WTC11 (cell line): ENCODE results near the gene WDR81. TPM values are rescaled to one million over a fixed set of nuclear protein-coding genes. Genes with fewer than 3 reads are reported as not detected.

Experiments
- ATAC-seq: fragments of 200-7000 bp; cut with Tn5 transposase; 2 replicates; pipeline ENCODE4 v1.10.0; 2021; ENCODE audit warnings: mild to moderate bottlenecking, moderate library complexity
- CTCF ChIA-PET: fragments of 300-600 bp; sonication (Branson Sonifier 250); formaldehyde crosslinking; loops from one replicate; lab custom pipeline; 2021; ENCODE audit warnings: antibody characterized with exemption; lab: Charles Lee
- POLR2A ChIA-PET: fragments of 350-600 bp; sonication (Branson Sonifier 250); formaldehyde crosslinking; loops from one replicate; lab custom pipeline; 2021; ENCODE audit warnings: antibody characterized with exemption; lab: Charles Lee
- DNase-seq: peaks from one replicate; pipeline ENCODE4 v3.0.0; 2021; ENCODE audit warnings: low spot score
- H3K27ac Mint-ChIP-seq: 2 replicates; pipeline ENCODE4 v1.8.0; 2021; ENCODE audit warnings: mixed read lengths
- H3K27me3 Mint-ChIP-seq: 2 replicates; pipeline ENCODE4 v1.8.0; 2021; ENCODE audit warnings: low read depth, mild to moderate bottlenecking, moderate library complexity, mixed read lengths
- H3K36me3 Mint-ChIP-seq: 2 replicates; pipeline ENCODE4 v1.8.0; 2021; ENCODE audit warnings: mixed read lengths
- H3K4me1 Mint-ChIP-seq: 2 replicates; pipeline ENCODE4 v1.8.0; 2022; ENCODE audit warnings: mixed read lengths
- H3K4me3 Mint-ChIP-seq: 2 replicates; pipeline ENCODE4 v1.8.0; 2021; ENCODE audit warnings: mild to moderate bottlenecking, moderate library complexity, mixed read lengths
- H3K9me3 Mint-ChIP-seq: 2 replicates; pipeline ENCODE4 v1.8.0; 2021; ENCODE audit warnings: mixed read lengths
- FOXK1 ChIP-seq: sonication (generic); formaldehyde crosslinking; IDR thresholded peaks from 2 replicates; pipeline ENCODE4 v1.8.0; 2022; ENCODE audit warnings: mild to moderate bottlenecking, moderate library complexity, missing genetic modification reagents
- GABPB1 ChIP-seq: sonication (generic); formaldehyde crosslinking; IDR thresholded peaks from 2 replicates; pipeline ENCODE4 v1.8.1; 2023; ENCODE audit warnings: mild to moderate bottlenecking, missing genetic modification reagents
- HMGA2 ChIP-seq: fragments of 250-450 bp; sonication (Bioruptor Pico); IDR thresholded peaks from 2 replicates; pipeline ENCODE4 v1.4.0; 2021; ENCODE audit warnings: mild to moderate bottlenecking, moderate library complexity
- NFE2L1 ChIP-seq: sonication (generic); formaldehyde crosslinking; IDR thresholded peaks from 2 replicates; pipeline ENCODE4 v1.8.1; 2023; ENCODE audit warnings: missing genetic modification reagents
- NFYB ChIP-seq: sonication (generic); formaldehyde crosslinking; conservative IDR thresholded peaks from 2 replicates; pipeline ENCODE4 v1.8.0; 2022; ENCODE audit warnings: low read depth, missing genetic modification reagents
- SP1 ChIP-seq: sonication (generic); formaldehyde crosslinking; conservative IDR thresholded peaks from 2 replicates; pipeline ENCODE4 v1.8.1; 2022; ENCODE audit warnings: missing genetic modification reagents
- USF1 ChIP-seq: sonication (generic); formaldehyde crosslinking; IDR thresholded peaks from 2 replicates; pipeline ENCODE4 v1.8.0; 2022; ENCODE audit warnings: mild to moderate bottlenecking, missing genetic modification reagents
- ZNF281 ChIP-seq: sonication (generic); formaldehyde crosslinking; IDR thresholded peaks from 2 replicates; pipeline ENCODE4 v1.8.0; 2023; ENCODE audit warnings: mild to moderate bottlenecking, missing genetic modification reagents
- total RNA-seq: library from RNA; stranded (reverse); gene quantifications from 3 replicates; pipeline ENCODE4 v1.2.3, GENCODE V29; 2021
- TF ChIP-seq, protein P1 (sequence below): sonication (generic); formaldehyde crosslinking; IDR thresholded peaks from 2 replicates; pipeline ENCODE4 v1.8.0; 2023; ENCODE audit warnings: missing genetic modification reagents
- TF ChIP-seq, protein P2 (sequence below): sonication (generic); formaldehyde crosslinking; IDR thresholded peaks from 2 replicates; pipeline ENCODE4 v1.8.1; 2022; ENCODE audit warnings: mild to moderate bottlenecking, missing genetic modification reagents, moderate library complexity, borderline replicate concordance
- TF ChIP-seq, protein P3 (sequence below): sonication (generic); formaldehyde crosslinking; IDR thresholded peaks from 2 replicates; pipeline ENCODE4 v1.8.1; 2023; ENCODE audit warnings: mild to moderate bottlenecking, missing genetic modification reagents, moderate library complexity
- TF ChIP-seq, protein P4 (sequence below): sonication (generic); formaldehyde crosslinking; IDR thresholded peaks from 2 replicates; pipeline ENCODE4 v1.8.0; 2022; ENCODE audit warnings: mild to moderate bottlenecking, missing genetic modification reagents
- TF ChIP-seq, protein P5 (sequence below): sonication (generic); formaldehyde crosslinking; IDR thresholded peaks from 2 replicates; pipeline ENCODE4 v1.8.0; 2023; ENCODE audit warnings: missing genetic modification reagents, mild to moderate bottlenecking, borderline replicate concordance

Gene WDR81
- total RNA-seq, 1 experiment from 2014 or later: 16.4 TPM

DNA sequence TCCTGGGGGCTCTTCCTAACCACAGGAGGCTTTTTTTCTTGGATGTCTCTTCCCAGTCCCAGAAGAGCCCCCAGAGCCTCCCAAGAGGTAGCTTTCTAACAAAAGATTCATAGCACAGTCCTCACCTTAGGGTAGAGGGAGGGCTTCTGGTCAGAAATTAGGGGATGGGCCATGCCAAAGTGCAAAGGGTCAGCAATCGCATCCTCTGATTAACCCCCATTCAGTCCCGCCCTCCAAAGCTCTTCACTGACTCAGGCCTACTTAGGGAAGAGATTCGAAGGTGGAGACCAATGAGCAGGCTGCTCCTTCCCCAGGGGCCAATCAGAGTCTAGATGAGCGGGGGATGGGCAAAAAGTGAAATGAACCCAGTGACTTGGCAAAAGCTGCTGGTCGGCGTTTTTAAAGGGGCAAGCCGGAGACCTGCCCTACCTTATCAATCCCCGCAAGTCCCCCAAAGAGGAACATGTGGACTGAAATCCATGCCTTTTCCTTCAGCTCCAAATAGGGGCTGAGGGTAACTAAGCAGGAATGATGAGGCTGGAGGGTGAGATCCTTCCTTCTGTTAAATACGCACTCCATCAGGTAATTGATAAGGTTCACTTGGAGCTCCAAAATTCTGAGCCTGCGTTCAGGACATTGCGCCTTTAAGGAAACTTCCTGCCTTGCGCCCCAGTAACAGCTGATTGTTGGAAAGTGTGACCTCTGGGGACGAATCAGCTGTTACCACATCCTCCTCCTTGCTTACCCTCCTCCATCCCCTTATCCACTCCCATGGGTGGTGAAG is 7.4 kb upstream of the WDR81 start:
- TF ChIP-seq, protein P1, sequence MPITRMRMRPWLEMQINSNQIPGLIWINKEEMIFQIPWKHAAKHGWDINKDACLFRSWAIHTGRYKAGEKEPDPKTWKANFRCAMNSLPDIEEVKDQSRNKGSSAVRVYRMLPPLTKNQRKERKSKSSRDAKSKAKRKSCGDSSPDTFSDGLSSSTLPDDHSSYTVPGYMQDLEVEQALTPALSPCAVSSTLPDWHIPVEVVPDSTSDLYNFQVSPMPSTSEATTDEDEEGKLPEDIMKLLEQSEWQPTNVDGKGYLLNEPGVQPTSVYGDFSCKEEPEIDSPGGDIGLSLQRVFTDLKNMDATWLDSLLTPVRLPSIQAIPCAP: no peak
- TF ChIP-seq FOXK1 (CRISPR knock-in tag): peak; percentile 72
- no peak for TF ChIP-seq HMGA2 (CRISPR knock-in tag)
- peak; percentile 59 for TF ChIP-seq SP1 (CRISPR knock-in tag)
- 0 out of 2 replicates have a peak, but pooled peaks have one; percentile 38 for TF ChIP-seq GABPB1 (CRISPR knock-in tag)
- TF ChIP-seq NFE2L1 (CRISPR knock-in tag): peak; percentile 98
- TF ChIP-seq, protein P2, sequence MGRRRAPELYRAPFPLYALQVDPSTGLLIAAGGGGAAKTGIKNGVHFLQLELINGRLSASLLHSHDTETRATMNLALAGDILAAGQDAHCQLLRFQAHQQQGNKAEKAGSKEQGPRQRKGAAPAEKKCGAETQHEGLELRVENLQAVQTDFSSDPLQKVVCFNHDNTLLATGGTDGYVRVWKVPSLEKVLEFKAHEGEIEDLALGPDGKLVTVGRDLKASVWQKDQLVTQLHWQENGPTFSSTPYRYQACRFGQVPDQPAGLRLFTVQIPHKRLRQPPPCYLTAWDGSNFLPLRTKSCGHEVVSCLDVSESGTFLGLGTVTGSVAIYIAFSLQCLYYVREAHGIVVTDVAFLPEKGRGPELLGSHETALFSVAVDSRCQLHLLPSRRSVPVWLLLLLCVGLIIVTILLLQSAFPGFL: no peak
- TF ChIP-seq NFYB (CRISPR knock-in tag): peak; percentile 68
- peak; percentile 31; the same call in 1 of the 2 replicates for TF ChIP-seq ZNF281
- peak; percentile 51; the same call in 1 of the 2 replicates for TF ChIP-seq USF1 (CRISPR knock-in tag)
- TF ChIP-seq, protein P3, sequence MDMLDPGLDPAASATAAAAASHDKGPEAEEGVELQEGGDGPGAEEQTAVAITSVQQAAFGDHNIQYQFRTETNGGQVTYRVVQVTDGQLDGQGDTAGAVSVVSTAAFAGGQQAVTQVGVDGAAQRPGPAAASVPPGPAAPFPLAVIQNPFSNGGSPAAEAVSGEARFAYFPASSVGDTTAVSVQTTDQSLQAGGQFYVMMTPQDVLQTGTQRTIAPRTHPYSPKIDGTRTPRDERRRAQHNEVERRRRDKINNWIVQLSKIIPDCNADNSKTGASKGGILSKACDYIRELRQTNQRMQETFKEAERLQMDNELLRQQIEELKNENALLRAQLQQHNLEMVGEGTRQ (CRISPR knock-in tag): peak; percentile 65
- TF ChIP-seq, protein P4, sequence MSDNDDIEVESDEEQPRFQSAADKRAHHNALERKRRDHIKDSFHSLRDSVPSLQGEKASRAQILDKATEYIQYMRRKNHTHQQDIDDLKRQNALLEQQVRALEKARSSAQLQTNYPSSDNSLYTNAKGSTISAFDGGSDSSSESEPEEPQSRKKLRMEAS (CRISPR knock-in tag): peak; percentile 63; the same call in 1 of the 2 replicates
- TF ChIP-seq, protein P5, sequence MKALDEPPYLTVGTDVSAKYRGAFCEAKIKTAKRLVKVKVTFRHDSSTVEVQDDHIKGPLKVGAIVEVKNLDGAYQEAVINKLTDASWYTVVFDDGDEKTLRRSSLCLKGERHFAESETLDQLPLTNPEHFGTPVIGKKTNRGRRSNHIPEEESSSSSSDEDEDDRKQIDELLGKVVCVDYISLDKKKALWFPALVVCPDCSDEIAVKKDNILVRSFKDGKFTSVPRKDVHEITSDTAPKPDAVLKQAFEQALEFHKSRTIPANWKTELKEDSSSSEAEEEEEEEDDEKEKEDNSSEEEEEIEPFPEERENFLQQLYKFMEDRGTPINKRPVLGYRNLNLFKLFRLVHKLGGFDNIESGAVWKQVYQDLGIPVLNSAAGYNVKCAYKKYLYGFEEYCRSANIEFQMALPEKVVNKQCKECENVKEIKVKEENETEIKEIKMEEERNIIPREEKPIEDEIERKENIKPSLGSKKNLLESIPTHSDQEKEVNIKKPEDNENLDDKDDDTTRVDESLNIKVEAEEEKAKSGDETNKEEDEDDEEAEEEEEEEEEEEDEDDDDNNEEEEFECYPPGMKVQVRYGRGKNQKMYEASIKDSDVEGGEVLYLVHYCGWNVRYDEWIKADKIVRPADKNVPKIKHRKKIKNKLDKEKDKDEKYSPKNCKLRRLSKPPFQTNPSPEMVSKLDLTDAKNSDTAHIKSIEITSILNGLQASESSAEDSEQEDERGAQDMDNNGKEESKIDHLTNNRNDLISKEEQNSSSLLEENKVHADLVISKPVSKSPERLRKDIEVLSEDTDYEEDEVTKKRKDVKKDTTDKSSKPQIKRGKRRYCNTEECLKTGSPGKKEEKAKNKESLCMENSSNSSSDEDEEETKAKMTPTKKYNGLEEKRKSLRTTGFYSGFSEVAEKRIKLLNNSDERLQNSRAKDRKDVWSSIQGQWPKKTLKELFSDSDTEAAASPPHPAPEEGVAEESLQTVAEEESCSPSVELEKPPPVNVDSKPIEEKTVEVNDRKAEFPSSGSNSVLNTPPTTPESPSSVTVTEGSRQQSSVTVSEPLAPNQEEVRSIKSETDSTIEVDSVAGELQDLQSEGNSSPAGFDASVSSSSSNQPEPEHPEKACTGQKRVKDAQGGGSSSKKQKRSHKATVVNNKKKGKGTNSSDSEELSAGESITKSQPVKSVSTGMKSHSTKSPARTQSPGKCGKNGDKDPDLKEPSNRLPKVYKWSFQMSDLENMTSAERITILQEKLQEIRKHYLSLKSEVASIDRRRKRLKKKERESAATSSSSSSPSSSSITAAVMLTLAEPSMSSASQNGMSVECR: 0 out of 2 replicates have a peak, but pooled peaks have one; percentile 13
- TF ChIP-seq, all 79 proteins: peak for 10
- H3K27me3 Mint-ChIP-seq: no peaks in the 10 kb centered on the region
- peak overlapping the region; percentile 99 for H3K27ac Mint-ChIP-seq
- peak overlapping the region; percentile 93 for H3K4me3 Mint-ChIP-seq
- H3K9me3 Mint-ChIP-seq: no peaks in the 10 kb centered on the region
- no peaks in the 10 kb centered on the region for H3K36me3 Mint-ChIP-seq
- DNase-seq: peak; percentile 92
- ATAC-seq: peak; percentile 58
- peaks cover 22% of the 10 kb centered on the region for H3K4me1 Mint-ChIP-seq
- ChIA-PET CTCF (interaction anchor here (0.6 to 5.7 kb wide), 28 partner anchors 9 to 528 kb away, joined by 3 to 64 read pairs (median 4); partner anchors contain the start of genes HIC1, RILP, RTN4RL1 and SERPINF1), POLR2A (interaction anchor here (0.5 to 2.2 kb wide), 24 partner anchors 8 to 766 kb away, joined by 3 to 17 read pairs (median 3); partner anchors contain the start of genes RILP, SCARF1, SERPINF1 and SMYD4)
